ENCODE data around the gene HMGB1.
A peak's percentile ranks its signal among the peaks of the same experiment; 100 is the strongest.

HMGB1 gene

DNA sequence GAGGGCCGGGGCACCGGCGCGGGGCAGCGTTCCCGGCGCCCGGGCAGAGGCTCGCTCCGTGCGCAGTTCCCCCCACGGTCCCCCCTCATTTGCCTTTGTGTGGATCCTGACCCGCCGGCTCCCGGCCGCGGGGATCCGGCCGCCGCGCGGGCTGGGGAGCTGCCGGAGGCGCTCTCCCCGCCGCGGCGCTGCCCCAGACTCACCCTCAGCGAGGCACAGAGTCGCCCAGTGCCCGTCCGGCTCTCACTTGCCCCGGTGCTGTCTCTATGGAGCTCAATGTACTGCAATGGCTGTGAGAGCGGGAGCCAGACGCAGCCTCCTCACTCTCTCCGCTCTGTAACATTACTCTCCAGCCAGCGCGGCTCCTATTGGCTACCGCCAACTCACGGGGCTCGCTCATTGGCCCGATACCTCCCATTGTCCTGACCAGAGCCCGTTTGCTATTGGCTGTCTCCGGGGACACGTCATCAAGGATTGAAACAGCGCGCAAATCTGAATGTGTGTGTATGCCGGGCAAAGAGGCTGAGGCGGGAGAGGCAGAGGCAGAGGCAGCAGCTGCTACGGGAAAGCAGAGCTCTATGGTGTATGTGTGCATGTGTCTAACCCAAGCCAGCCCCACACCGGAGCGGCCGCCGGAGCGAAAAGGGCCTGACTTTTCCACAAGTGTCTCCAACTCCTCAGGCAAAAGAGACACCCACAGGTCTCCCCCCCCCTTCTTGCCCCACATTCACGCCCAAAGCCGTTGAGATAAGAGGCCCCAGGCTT, at the start of gene HMGB1:
Gene HMGB1, minus strand, starts transcription at position 344 of the 765 bp plus-strand sequence. CDS start 2,256 bp downstream, outside the sequence.
- DNase-seq = peak; percentile 97

DNA sequence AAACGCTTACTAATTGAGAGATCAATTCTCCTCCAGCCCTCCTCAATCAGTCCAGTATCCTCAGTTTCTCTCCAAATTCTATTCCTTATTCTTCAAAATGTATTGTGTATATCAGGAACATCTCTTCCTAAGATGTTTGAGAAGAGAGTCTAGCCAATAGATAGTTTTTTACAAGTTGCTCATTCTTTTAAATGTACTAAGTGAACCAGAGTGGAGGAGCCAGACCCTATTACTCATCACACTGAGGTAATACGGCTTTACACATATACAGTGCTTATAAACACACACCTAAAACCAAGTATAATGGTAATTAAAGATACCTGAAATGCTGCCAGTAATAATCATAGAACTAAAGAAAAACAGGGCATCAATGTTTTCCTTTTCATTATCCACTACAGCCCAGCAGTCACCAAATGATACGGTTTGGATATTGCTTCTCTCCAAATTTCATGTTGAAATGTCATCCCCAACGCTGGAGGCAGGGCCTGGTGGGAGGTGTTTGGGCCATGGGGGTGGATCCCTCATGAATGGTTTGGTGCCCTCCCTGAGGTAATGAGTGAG, 45.2 kb upstream of the HMGB1 start:
- no peak for DNase-seq

DNA sequence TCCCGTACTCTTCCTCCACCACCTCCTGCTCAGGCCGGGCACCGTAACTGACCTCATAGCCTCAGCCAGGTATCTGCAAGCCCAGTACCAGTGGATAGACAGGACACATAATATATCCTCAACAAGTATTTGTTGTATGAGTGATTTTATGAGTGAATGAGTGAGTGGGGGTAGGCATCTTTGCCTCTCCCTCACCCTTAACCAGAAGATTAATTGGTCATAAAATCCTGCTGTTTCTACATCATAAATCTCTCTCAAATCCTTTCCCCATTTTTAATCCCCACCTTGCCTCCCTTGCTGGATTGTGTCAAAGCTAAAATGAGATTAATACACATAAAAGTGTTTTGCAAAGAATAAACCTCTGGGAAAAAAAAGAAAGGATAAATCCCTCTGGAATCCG, 44.4 kb upstream of the HMGB1 start:
- DNase-seq = no peak

DNA sequence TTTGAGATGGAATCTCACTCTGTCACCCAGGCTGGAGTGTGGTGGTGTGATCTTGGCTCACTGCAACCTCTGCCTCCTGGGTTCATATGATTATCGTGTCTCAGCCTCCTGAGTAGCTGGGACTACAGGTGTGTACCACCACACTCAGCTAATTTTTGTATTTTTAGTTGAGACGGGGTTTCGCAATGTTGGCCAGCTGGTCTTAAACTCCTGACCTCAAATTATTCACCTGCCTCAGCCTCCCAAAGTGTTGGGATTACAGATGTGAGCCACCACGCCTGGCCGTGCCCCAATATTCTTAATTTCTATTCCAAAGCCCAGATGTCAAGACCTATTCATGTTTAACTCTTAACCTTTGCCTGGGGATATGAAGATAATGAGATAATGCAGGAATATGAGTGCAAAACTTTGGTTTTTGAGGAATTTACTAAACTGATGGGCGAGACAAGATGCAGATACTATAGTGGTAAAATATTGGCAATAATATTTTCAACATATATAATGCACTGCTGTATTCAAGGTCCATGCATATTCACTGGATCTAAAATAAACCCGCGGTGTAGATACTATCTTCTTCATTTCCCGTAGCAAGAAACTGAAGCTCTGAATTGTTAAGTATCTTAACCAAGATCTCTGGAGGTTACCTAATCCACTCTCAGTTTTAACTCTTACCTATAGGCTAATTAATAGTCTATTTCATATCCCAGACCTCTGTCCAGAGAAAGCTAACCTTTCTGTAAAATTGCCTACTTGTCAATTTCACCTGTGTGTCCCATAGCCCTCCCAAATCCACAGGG, 43.7 kb upstream of the HMGB1 start:
- no peak for DNase-seq

DNA sequence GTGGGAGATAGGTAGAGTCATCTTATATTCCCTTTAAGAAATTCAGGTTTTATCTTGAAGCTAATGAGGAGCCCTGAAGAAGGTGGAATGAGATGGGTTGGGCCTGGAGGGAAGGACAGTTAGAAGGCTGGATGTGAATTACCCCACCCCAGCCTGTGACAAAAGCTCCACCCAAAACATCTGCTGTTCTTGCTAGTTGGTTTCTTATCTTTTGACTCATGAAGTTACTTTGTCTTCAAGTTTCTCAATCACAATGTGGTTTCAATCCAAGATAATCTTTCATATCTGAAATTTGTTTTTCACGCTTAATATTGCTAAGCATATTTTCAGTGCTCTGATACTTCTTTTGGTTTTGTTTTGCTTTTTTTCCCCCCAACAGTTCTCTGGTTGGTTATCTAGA, 38.3 kb upstream of the HMGB1 start:
- DNase-seq = no peak

DNA sequence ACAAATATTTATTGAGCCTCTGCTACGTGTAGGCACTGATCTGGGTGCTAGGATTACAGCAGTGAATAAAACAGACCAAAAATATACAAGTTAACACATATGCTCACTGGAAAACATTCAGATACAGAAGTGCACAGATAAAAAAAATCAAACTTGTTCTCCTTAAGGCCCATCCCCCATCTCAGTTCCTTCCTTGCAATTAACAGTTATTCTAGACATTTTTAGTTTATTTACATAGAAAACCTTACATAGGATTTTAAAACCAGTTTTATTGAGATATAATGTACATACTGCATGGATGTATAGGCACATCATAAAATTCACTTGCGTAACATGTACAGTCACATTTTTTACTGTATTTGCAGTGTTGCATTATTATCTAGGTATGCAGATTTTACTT, 36.5 kb upstream of the HMGB1 start:
- DNase-seq = no peak

DNA sequence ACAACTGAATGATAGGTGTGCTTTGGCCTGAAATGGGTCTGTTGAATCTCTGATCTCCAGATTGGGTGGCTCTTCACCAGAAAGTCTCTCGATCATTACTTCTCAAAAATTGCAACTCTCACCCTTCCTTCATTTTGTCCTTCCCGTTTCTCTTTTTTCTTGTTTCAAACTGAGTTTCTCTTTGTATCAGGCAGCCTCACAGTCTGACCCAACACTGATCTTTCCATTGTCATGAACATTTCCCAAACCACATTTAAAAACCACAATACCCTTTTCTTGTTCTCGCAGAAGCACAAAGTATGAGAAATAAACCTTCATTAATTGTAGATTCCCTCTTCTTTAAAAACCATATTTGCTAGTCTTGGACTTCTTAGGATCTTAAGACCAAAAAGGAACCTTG, 33.6 kb upstream of the HMGB1 start:
- DNase-seq = no peak

DNA sequence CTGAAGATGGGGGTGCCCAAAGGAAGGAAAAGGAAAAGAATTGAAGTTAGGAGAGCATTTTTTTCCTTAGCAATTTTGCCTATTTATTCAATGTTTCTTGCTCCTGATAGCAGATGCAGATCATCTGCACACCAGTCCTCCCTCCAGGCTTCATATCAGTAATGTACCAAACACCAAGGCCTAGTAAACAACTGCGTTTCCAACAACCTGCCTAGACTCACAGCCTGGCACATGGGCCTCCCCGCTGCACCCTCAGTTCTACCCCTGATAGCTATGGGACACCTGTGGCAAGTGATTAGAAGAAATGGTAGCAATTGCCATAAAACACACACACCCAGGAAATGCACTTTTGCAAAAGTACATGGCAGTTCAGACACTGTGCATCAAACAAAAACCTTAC, 30.4 kb upstream of the HMGB1 start:
- DNase-seq = no peak

DNA sequence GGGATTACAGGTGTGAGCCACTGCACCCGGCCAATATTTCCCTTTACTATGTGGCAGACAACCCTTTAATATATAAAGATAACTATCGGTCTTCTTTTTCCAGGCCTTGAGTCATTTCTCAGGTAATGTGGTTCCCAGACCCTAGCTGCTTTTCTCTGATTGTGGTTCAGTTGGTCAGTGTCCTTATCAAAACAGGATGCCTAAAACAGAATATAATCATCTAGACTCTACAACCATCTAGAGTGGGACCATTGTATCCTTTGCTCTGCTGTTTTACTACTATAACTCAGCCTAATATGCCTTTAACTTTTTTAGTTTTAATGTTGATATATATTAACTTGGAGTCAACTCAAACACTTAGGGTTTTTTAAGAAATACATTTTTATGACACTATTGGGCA, 30.0 kb upstream of the HMGB1 start:
- no peak for DNase-seq

DNA sequence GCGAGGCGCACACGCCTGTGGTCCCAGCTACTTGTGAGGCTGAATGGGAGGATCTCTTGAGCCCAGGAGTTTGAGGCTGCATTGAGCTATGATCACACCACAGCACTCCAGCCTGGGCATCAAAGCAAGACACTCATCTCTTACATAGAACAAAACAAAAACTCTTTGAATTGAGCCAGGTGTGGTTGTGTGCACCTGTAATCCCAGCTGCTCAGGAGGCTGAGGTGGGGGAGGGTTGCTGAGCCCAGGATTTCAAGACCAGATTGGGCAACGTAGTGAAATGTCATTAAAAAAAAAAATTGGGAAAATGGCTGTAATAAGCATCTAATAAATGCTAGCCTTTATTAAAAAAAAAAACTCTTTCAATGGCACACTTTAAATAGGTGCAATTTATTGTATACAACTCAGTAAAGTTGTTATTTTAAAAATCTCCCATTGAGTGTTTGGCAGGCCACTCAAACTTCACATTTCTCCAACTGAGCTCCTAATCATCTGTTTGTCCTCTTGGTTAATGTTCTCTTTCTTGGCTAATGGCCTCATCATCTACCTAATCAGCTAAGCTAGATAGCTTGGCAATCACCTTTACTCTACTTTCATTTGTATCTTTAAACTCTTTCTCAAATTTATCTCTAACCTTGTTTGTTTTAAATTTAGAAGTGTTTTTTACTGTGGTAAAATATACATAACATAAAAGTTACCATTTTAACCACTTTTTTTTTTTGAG, 28.1 kb upstream of the HMGB1 start:
- DNase-seq = peak; percentile 10

DNA sequence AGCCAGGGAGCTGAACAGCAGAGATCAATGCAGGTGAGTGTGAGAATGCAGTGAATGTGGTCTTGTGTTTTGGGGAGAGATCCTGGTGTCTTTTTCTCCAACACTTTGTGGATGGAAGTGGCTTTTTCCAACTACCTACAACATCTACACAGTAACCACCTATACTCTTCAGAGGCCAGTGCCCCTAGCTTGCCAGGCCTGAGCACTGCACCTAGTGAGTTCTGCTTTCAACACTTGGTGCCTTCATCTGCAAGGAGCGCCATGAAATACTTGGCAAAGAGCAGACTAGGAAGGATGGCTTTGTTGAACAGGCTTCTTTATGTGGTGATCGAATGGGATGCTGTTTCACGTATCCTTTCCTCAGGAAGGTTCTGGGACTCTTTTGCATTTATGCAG, 21.3 kb upstream of the HMGB1 start:
- no peak for DNase-seq

DNA sequence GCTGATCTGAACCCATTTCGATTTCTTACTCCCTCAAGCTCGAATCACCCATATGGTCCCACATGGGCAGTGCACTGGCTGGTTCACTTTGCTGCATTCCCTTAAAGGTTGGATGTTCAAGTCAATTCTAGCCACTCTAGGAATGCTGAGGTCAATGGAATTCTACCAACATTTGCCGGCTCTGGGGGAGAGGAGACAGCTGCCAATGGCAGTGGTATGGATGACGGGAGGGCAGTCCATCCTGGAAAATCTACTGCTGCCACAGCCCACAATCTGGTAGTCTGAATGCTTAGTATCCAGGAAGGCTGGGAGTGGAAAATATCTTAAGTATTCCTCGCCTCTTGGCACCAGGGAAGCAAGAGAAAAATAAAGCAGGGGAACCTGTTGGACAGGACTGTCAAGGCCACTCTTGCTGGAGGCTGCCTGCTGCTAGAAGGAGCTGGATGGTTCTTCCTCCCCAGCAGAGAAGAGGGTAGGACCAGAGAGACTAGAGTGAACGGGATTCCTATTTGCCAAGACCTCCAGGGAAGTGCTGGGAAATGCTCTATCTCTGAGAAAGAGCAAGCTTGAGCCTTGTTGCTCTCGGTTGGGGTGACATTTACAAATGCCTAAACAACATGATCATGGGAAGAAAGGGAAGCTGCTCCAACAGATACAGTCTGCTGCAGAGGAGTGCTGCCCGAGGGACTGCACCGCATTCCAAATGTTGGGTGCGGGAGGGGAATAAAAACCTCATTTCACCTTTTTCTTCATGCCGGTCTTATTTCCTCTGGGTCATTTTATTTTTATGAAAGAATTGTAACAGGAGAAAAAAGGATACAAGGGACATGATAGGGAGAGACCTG, 20.7 kb upstream of the HMGB1 start:
- no peak for DNase-seq

DNA sequence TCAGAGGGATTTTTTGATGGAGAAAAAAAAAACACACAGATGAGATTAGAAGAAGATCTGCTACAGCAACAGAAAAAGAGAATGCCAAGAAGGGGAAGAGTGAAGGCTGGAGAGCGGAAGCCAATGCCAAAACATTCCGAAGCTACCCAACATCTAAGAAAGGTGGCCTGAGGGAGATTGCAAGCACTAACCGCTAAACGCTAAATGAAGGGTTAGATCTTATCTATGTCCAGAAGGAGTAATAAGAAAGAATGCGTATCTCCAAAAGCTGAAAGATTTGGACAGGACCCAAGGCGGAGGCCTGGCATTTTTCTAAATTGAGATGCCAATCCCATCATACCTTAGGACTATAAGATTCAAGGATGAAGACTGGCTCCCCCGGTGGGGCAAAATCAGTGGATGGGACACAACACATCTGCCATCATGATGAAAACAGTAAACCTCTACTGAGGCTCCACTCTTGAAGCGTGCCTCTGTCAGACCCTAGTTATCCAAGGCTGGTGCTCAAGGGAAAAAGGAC, 15.6 kb upstream of the HMGB1 start:
- DNase-seq = no peak

DNA sequence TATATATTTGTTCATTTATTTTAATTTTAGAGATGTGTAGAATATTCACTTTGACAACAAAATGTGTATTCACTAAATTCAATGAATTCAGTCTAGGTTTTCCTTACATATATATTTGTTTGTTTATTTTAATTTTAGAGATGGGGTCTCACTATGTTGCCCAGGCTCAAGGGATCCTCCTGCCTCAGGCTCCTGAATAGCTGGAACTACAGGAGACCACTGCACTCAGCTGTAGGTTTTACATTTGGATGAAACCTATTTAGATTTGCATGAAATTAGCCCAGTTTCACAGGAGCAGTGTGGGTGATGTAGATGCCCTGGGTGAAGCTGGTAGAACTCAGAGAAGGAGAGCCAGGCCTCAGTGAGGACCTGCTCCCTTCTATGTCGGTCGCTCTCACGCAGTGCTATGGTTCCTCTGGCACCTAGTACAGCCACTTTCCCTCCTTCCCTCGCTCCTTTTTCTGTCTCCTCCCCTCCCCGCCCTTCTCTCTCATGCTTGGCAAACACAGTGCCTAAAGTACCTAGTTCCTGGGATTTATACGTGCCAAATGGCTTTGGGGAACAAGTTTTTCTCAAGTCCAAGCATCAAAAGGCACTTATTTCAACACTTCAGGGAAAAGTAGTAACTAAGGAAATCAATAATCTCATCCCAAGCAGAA, 14.7 kb upstream of the HMGB1 start:
- no peak for DNase-seq

DNA sequence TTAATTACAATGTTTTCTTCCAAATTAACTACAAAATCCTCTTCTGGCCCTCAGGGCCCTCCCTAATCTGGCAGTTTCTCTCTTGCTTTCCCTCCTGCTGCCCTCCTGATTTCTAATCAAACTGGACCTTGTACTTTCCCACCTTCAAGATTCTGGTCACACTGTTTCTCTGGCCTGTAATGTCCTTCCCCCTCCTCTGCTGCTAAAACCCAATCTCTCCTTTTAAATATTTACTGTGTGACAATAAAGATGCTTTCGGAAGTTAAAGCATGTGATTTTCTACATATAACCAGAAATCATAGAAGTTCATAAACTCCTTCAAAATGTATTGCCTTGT, 14.1 kb upstream of the HMGB1 start:
- DNase-seq = no peak

DNA sequence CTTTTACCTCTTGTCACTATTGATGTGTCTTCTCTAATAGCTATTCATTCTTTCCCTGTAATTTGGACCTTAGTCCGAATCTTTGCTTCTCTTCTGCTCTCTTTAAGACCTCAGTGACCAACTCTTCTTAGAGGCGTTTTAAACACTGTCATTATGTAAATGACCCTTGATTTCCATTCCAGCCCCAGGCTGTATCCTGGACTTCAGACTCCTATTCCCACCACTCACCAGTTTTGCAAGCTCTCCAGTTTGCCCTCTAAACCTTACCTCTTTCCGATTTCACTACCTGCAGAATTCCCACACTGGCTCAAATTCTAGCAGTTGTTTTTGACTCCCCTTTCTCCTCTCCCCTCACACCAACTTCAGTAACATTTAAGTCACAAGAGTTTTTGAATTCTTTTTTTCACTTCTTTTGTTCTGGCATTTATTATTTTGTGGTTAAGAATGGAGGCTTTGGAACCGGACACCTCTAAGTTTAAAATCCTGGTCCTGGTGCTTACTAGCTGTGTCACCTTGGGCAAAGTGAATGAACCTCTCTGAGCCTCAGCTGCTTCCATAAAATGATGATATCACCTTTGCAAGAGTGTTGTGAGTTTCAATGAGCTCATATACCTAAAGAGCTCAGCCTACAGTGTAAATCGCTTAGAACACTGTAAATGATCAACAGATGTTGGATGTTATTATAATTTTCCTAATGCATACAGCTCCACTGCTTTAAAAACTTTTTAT, 13.6 kb upstream of the HMGB1 start:
- DNase-seq = no peak

DNA sequence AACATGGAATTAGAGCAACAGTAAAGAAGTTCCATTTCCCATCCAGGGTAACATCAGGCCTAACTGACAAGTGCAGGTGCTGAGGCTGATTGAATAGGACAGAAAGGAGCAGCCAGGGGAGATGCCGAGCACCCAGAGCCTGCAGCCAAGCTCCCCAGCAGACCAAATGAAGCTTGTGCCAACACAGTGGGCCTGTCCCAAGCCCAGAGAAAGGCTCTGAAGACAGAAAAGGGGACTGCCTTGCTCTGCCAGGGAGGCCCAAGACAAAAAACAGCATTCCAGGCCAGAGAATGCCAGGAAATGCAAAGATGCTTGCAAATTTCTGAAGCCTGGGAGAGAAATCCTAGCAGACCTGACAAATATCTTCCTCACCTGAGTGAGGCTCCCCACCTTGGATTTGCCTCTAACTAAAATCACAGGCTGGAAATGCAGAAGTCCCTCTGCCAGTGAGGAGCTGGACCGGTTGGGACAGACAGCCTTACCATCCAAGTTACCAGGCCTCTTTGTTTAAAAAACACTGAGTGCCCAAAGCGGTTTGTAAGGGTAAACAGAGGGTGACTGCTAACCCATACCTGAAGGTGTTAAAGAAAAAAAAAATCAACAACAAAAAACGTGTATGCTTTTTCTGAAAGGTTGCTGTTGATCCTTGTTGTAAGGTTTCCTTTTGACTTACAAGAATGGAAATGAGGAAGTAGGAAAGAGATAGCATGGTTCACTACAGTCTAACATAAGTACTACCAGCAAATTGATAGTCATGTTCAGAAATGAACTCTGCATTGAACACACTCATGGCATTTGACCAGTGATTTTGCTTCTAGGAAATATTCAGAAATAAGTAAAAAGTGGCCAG, 11.8 kb upstream of the HMGB1 start:
- no peak for DNase-seq

DNA sequence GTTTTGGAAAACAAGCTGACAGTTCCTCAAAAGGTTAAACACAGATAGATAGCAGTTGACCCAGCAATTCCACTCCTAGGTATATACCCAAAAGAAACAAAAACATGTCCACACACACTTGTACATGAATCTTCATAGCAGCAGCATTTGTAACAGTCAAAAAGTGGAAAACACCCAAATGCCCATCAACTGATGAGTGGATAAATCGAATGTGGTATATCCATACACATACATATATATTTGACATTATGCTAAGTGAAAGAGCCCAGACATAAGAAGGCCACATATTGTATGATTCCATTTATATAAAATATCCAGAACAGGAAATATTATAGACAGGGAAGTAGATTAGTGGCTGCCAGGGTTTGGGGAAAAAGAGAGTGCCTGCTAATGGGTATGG, 7.9 kb upstream of the HMGB1 start:
- DNase-seq = no peak

DNA sequence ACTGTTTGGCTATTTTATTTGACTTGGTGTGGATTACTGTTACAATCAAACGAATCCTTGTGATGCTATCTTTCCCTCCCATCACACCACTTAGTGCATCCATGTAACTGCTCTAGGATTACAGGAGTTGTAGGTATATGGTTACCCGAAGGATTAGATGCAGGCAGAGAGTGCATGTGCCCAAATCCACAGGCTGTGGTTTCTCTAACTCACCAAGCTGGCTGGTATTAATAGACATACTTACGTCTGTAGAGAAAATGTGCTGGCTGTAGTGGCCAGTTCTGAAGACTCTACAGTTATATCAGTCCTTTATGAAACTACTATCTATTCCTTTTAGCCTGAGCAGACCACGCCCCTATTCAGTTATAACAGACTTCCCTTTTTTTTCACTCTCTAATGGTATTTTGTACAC, 1.1 kb upstream of the HMGB1 start:
- DNase-seq = peak; percentile 11

DNA sequence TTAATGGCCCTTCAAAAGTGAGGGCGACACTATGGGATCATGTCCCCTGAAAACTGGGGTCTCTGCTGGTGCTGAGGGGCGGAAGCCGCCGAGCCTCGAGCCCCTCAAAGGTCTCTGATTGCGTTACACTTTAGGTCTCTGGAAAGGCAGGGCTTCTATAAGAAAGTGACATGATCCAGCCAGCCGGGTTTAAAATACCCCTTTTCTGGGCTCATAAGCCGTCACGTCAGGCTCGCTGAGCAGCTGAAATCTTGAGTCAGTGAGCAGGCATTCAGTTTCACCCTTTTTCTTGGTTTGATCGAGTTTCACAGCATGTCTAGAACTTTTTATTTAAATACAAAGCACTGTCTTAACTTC, 600 bp upstream of the HMGB1 start:
- no peak for DNase-seq

DNA sequence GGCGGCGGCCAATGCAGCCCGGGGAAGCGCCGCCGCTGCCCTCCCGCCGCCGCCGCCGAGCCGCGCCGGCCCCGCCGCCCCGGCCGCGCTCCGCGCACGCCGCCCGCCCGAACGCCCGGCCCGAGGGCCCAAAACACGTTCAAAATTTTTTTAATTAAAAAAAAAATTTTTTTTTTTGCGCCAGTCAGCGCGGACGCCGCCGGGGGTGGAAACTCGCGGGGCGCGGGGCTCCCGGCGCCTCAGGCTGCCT, 468 bp downstream of the HMGB1 start:
- DNase-seq = no peak
